WTC11 (cell line): Measurements from ENCODE around the gene ZNF445. TPM values are rescaled to one million over a fixed set of nuclear protein-coding genes. Genes with fewer than 3 reads are reported as not detected.

Source experiments
- ATAC-seq: fragments of 200-7000 bp; cut with Tn5 transposase; 2 replicates; pipeline ENCODE4 v1.10.0; 2021; ENCODE audit warnings: mild to moderate bottlenecking, moderate library complexity
- CTCF ChIA-PET: fragments of 300-600 bp; sonication (Branson Sonifier 250); formaldehyde crosslinking; loops from one replicate; lab custom pipeline; 2021; ENCODE audit warnings: antibody characterized with exemption; lab: Charles Lee
- POLR2A ChIA-PET: fragments of 350-600 bp; sonication (Branson Sonifier 250); formaldehyde crosslinking; loops from one replicate; lab custom pipeline; 2021; ENCODE audit warnings: antibody characterized with exemption; lab: Charles Lee
- DNase-seq: peaks from one replicate; pipeline ENCODE4 v3.0.0; 2021; ENCODE audit warnings: low spot score
- H3K27ac Mint-ChIP-seq: 2 replicates; pipeline ENCODE4 v1.8.0; 2021; ENCODE audit warnings: mixed read lengths
- H3K27me3 Mint-ChIP-seq: 2 replicates; pipeline ENCODE4 v1.8.0; 2021; ENCODE audit warnings: low read depth, mild to moderate bottlenecking, moderate library complexity, mixed read lengths
- H3K36me3 Mint-ChIP-seq: 2 replicates; pipeline ENCODE4 v1.8.0; 2021; ENCODE audit warnings: mixed read lengths
- H3K4me1 Mint-ChIP-seq: 2 replicates; pipeline ENCODE4 v1.8.0; 2022; ENCODE audit warnings: mixed read lengths
- H3K4me3 Mint-ChIP-seq: 2 replicates; pipeline ENCODE4 v1.8.0; 2021; ENCODE audit warnings: mild to moderate bottlenecking, moderate library complexity, mixed read lengths
- H3K9me3 Mint-ChIP-seq: 2 replicates; pipeline ENCODE4 v1.8.0; 2021; ENCODE audit warnings: mixed read lengths
- EMX1 ChIP-seq: fragments of 250-450 bp; sonication (Bioruptor Pico); IDR thresholded peaks from 2 replicates; pipeline ENCODE4 v1.8.0; 2021; ENCODE audit warnings: mild to moderate bottlenecking
- FOXJ3 ChIP-seq: sonication (generic); formaldehyde crosslinking; IDR thresholded peaks from 2 replicates; pipeline ENCODE4 v1.9.0; 2021; ENCODE audit warnings: missing genetic modification reagents, mild to moderate bottlenecking, borderline replicate concordance
- IRF2 ChIP-seq: sonication (generic); formaldehyde crosslinking; IDR thresholded peaks from 2 replicates; pipeline ENCODE4 v1.8.0; 2022; ENCODE audit warnings: low read depth, missing genetic modification reagents, borderline replicate concordance
- JUN ChIP-seq: sonication (generic); formaldehyde crosslinking; IDR thresholded peaks from 2 replicates; pipeline ENCODE4 v1.8.0; 2023; ENCODE audit warnings: mild to moderate bottlenecking, missing genetic modification reagents
- RELA ChIP-seq: sonication (generic); formaldehyde crosslinking; IDR thresholded peaks from 2 replicates; pipeline ENCODE4 v1.8.1; 2022; ENCODE audit warnings: missing genetic modification reagents, mild to moderate bottlenecking, borderline replicate concordance
- SMAD3 ChIP-seq: sonication (generic); formaldehyde crosslinking; IDR thresholded peaks from 2 replicates; pipeline ENCODE4 v1.8.0; 2022; ENCODE audit warnings: missing genetic modification reagents, mild to moderate bottlenecking, borderline replicate concordance
- SP1 ChIP-seq: sonication (generic); formaldehyde crosslinking; conservative IDR thresholded peaks from 2 replicates; pipeline ENCODE4 v1.8.1; 2022; ENCODE audit warnings: missing genetic modification reagents
- ZNF232 ChIP-seq: sonication (generic); formaldehyde crosslinking; IDR thresholded peaks from 2 replicates; pipeline ENCODE4 v1.8.0; 2022; ENCODE audit warnings: mild to moderate bottlenecking, missing genetic modification reagents
- ZNF396 ChIP-seq: fragments of 250-450 bp; sonication (Bioruptor Pico); IDR thresholded peaks from 2 replicates; pipeline ENCODE4 v1.8.0; 2021; ENCODE audit warnings: mild to moderate bottlenecking, moderate library complexity, borderline replicate concordance
- total RNA-seq: library from RNA; stranded (reverse); gene quantifications from 3 replicates; pipeline ENCODE4 v1.2.3, GENCODE V29; 2021
- TF ChIP-seq, protein P1 (sequence below): sonication (generic); formaldehyde crosslinking; IDR thresholded peaks from 2 replicates; pipeline ENCODE4 v1.8.1; 2023; ENCODE audit warnings: mild to moderate bottlenecking, moderate library complexity, missing genetic modification reagents
- TF ChIP-seq, protein P2 (sequence below): sonication (generic); formaldehyde crosslinking; IDR thresholded peaks from 2 replicates; pipeline ENCODE4 v1.8.1; 2023; ENCODE audit warnings: mild to moderate bottlenecking, missing genetic modification reagents, moderate library complexity
- TF ChIP-seq, protein P3 (sequence below): fragments of 250-450 bp; sonication (Bioruptor Pico); IDR thresholded peaks from 2 replicates; pipeline ENCODE4 v2.1.2; 2022; ENCODE audit warnings: mild to moderate bottlenecking, moderate library complexity
- TF ChIP-seq, protein P4 (sequence below): fragments of 250-450 bp; sonication (Bioruptor Pico); conservative IDR thresholded peaks from 2 replicates; pipeline ENCODE4 v1.9.0; 2021; ENCODE audit warnings: mild to moderate bottlenecking
- TF ChIP-seq, protein P5 (sequence below): sonication (generic); formaldehyde crosslinking; IDR thresholded peaks from 2 replicates; pipeline ENCODE4 v1.8.0; 2022; ENCODE audit warnings: mild to moderate bottlenecking, missing genetic modification reagents
- TF ChIP-seq, protein P6 (sequence below): fragments of 200-600 bp; IDR thresholded peaks from 2 replicates; pipeline ENCODE4 v1.8.0; 2022; ENCODE audit warnings: antibody characterized with exemption
- TF ChIP-seq, protein P7 (sequence below): sonication (generic); formaldehyde crosslinking; IDR thresholded peaks from 2 replicates; pipeline ENCODE4 v1.8.1; 2023; ENCODE audit warnings: mild to moderate bottlenecking, missing genetic modification reagents
- TF ChIP-seq, protein P8 (sequence below): fragments of 250-450 bp; sonication (Bioruptor Pico); IDR thresholded peaks from 2 replicates; pipeline ENCODE4 v1.9.0; 2021; ENCODE audit warnings: mild to moderate bottlenecking, borderline replicate concordance

The ZNF445 gene
- total RNA-seq, 1 experiment from 2014 or later: 20.3 TPM

DNA sequence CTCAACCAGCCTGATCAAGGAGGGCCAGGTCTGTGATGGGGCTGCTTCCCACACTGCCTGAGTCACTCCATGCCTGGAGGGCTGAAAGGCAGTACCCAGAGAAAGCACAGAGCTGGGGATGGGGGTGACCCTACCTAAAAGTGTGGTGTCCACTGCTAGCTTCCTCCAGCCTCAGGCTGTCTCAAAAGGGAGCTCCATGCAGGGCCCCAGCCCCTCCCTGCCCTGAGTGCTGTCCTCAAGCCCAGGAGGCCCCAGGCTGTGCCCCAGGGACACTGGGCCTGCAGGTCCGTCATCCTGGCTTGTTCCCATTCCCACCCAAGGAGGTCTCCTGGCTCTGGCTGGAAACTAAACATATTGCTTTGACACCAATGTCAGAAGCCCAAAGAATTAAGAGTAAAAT, 56.8 kb downstream of the ZNF445 start (continued):
- TF ChIP-seq FOXJ3 (CRISPR knock-in tag): no peak
- TF ChIP-seq SP1 (CRISPR knock-in tag): no peak
- TF ChIP-seq, all 79 proteins: peak for 0

DNA sequence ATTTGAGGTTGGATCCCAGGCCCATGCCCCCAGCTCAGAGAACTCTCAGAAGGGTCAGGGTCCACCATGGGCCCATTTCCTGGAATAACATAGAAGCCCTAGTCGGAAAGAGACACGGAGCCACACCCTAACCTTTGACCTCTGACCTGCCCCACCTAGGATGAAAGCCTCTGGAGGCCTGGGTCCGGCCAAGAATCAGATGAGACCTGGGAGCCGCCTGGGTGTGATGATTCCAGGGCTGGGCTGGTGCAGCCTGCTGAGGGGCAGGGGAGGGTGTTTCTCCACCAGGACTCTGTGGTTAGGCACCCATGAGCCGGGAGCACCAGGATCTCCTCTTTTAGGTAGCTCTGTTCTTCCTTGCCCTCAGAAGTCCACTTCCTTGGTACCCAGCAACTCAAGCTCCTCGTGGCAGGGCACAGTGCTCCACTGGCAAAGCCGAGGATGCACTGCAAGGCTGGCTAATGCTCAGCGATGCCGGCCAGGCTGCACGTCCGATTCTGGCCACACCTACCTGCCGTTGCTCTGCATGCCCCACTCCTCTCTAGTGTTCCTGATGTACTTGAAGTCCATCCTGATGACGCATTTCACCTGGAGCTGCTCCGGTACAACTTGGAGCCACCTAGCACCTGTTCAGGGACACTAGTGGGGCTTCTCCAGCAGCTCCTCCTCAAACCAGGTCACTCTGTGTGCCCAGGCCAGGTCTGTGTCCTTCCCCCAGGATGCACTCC, 57.4 kb downstream of the ZNF445 start:
- CTCF ChIA-PET: no interaction called here
- TF ChIP-seq SMAD3 (CRISPR knock-in tag) (no peak), JUN (CRISPR knock-in tag) (no peak), EMX1 (CRISPR knock-in tag) (no peak), RELA (CRISPR knock-in tag) (no peak), IRF2 (CRISPR knock-in tag) (no peak), ZNF396 (CRISPR knock-in tag) (no peak), ZNF232 (no peak)
- TF ChIP-seq, protein P1, sequence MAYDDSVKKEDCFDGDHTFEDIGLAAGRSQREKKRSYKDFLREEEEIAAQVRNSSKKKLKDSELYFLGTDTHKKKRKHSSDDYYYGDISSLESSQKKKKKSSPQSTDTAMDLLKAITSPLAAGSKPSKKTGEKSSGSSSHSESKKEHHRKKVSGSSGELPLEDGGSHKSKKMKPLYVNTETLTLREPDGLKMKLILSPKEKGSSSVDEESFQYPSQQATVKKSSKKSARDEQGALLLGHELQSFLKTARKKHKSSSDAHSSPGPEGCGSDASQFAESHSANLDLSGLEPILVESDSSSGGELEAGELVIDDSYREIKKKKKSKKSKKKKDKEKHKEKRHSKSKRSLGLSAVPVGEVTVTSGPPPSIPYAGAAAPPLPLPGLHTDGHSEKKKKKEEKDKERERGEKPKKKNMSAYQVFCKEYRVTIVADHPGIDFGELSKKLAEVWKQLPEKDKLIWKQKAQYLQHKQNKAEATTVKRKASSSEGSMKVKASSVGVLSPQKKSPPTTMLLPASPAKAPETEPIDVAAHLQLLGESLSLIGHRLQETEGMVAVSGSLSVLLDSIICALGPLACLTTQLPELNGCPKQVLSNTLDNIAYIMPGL (CRISPR knock-in tag): no peak
- TF ChIP-seq, protein P2, sequence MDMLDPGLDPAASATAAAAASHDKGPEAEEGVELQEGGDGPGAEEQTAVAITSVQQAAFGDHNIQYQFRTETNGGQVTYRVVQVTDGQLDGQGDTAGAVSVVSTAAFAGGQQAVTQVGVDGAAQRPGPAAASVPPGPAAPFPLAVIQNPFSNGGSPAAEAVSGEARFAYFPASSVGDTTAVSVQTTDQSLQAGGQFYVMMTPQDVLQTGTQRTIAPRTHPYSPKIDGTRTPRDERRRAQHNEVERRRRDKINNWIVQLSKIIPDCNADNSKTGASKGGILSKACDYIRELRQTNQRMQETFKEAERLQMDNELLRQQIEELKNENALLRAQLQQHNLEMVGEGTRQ (CRISPR knock-in tag): no peak
- TF ChIP-seq, protein P3, sequence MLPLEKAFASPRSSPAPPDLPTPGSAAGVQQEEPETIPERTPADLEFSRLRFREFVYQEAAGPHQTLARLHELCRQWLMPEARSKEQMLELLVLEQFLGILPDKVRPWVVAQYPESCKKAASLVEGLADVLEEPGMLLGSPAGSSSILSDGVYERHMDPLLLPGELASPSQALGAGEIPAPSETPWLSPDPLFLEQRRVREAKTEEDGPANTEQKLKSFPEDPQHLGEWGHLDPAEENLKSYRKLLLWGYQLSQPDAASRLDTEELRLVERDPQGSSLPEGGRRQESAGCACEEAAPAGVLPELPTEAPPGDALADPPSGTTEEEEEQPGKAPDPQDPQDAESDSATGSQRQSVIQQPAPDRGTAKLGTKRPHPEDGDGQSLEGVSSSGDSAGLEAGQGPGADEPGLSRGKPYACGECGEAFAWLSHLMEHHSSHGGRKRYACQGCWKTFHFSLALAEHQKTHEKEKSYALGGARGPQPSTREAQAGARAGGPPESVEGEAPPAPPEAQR: no peak
- TF ChIP-seq, protein P4, sequence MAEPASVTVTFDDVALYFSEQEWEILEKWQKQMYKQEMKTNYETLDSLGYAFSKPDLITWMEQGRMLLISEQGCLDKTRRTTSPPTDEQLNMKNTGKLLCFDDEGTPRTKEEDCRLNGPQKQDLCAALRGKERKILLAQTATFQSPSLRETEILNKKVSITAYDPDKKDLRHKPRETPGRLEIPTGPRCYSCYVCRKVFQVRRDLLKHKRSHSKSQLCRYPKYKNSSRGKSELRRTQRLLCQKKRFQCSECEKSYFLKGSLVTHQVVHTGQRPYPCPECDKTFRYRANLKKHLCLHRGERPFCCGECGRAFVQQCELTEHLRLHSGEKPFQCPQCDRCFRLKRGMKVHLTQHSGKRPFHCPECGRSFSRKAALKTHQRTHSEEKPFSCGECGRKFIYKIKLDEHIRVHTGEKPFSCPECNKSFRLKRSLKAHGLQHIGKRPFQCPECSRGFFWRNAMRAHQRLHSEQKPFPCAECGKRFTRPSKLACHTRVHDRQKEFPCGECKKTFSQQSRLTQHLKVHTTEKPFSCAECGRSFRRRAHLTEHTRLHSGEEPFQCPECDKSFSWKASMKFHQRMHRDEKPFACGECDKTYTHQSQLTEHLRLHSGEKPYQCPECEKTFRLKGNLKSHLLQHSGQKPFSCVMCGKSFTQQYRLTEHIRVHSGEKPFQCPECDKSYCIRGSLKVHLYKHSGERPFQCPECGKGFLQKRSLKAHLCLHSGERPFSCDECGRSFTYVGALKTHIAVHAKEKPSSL: no peak
- TF ChIP-seq, protein P5, sequence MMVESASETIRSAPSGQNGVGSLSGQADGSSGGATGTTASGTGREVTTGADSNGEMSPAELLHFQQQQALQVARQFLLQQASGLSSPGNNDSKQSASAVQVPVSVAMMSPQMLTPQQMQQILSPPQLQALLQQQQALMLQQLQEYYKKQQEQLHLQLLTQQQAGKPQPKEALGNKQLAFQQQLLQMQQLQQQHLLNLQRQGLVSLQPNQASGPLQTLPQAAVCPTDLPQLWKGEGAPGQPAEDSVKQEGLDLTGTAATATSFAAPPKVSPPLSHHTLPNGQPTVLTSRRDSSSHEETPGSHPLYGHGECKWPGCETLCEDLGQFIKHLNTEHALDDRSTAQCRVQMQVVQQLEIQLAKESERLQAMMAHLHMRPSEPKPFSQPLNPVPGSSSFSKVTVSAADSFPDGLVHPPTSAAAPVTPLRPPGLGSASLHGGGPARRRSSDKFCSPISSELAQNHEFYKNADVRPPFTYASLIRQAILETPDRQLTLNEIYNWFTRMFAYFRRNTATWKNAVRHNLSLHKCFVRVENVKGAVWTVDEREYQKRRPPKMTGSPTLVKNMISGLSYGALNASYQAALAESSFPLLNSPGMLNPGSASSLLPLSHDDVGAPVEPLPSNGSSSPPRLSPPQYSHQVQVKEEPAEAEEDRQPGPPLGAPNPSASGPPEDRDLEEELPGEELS (CRISPR knock-in tag): no peak
- TF ChIP-seq, protein P6, sequence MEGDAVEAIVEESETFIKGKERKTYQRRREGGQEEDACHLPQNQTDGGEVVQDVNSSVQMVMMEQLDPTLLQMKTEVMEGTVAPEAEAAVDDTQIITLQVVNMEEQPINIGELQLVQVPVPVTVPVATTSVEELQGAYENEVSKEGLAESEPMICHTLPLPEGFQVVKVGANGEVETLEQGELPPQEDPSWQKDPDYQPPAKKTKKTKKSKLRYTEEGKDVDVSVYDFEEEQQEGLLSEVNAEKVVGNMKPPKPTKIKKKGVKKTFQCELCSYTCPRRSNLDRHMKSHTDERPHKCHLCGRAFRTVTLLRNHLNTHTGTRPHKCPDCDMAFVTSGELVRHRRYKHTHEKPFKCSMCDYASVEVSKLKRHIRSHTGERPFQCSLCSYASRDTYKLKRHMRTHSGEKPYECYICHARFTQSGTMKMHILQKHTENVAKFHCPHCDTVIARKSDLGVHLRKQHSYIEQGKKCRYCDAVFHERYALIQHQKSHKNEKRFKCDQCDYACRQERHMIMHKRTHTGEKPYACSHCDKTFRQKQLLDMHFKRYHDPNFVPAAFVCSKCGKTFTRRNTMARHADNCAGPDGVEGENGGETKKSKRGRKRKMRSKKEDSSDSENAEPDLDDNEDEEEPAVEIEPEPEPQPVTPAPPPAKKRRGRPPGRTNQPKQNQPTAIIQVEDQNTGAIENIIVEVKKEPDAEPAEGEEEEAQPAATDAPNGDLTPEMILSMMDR: no peak
- TF ChIP-seq, protein P7, sequence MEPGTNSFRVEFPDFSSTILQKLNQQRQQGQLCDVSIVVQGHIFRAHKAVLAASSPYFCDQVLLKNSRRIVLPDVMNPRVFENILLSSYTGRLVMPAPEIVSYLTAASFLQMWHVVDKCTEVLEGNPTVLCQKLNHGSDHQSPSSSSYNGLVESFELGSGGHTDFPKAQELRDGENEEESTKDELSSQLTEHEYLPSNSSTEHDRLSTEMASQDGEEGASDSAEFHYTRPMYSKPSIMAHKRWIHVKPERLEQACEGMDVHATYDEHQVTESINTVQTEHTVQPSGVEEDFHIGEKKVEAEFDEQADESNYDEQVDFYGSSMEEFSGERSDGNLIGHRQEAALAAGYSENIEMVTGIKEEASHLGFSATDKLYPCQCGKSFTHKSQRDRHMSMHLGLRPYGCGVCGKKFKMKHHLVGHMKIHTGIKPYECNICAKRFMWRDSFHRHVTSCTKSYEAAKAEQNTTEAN (CRISPR knock-in tag): no peak
- TF ChIP-seq, protein P8, sequence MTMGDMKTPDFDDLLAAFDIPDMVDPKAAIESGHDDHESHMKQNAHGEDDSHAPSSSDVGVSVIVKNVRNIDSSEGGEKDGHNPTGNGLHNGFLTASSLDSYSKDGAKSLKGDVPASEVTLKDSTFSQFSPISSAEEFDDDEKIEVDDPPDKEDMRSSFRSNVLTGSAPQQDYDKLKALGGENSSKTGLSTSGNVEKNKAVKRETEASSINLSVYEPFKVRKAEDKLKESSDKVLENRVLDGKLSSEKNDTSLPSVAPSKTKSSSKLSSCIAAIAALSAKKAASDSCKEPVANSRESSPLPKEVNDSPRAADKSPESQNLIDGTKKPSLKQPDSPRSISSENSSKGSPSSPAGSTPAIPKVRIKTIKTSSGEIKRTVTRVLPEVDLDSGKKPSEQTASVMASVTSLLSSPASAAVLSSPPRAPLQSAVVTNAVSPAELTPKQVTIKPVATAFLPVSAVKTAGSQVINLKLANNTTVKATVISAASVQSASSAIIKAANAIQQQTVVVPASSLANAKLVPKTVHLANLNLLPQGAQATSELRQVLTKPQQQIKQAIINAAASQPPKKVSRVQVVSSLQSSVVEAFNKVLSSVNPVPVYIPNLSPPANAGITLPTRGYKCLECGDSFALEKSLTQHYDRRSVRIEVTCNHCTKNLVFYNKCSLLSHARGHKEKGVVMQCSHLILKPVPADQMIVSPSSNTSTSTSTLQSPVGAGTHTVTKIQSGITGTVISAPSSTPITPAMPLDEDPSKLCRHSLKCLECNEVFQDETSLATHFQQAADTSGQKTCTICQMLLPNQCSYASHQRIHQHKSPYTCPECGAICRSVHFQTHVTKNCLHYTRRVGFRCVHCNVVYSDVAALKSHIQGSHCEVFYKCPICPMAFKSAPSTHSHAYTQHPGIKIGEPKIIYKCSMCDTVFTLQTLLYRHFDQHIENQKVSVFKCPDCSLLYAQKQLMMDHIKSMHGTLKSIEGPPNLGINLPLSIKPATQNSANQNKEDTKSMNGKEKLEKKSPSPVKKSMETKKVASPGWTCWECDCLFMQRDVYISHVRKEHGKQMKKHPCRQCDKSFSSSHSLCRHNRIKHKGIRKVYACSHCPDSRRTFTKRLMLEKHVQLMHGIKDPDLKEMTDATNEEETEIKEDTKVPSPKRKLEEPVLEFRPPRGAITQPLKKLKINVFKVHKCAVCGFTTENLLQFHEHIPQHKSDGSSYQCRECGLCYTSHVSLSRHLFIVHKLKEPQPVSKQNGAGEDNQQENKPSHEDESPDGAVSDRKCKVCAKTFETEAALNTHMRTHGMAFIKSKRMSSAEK (CRISPR knock-in tag): no peak
- POLR2A ChIA-PET: no interaction called here
- H3K9me3 Mint-ChIP-seq: peaks cover 11% of the 10 kb centered on the region
- no peak for DNase-seq
- no peak overlapping the region for H3K27ac Mint-ChIP-seq
- H3K4me3 Mint-ChIP-seq: no peak overlapping the region
- no peaks in the 10 kb centered on the region for H3K4me1 Mint-ChIP-seq
- H3K27me3 Mint-ChIP-seq: no peaks in the 10 kb centered on the region; the same call in 1 of the 2 replicates
- no peaks in the 10 kb centered on the region for H3K36me3 Mint-ChIP-seq
- ATAC-seq: no peak
